SK-N-DZ (cell line): ENCODE results near the gene FAAP24.
"Not testable (repeated sequence)": the region's sequence is repeated elsewhere in the genome, so short reads cannot be mapped to it uniquely, and the experiment has no call there.

ENCODE experiments used
- DNase-seq: peaks from one replicate; pipeline ENCODE4 v3.0.0-alpha.2; 2015; ENCODE audit warnings: low spot score

Gene FAAP24

DNA sequence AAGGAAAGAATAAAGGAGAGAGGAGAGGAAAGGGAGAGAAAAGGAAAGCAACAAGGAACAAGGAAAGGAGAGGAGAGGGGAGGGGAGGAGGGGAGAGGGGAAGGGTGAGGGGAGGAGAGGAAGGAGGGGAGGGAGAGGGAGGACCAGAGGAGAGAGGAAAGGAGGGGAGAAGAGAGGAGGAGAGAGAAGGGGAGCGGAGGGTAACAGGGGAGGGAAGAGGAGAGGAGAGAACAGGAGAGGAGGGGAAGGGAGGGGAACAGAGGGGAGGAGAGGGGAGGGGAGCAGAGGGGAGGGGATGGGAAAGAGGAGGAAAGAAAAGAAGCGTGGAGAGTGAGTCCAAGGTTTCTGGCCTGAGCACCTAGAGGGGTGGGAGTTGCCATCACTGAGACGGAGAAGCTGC lies 26.7 kb downstream of the FAAP24 start:
- DNase-seq, result no peak

DNA sequence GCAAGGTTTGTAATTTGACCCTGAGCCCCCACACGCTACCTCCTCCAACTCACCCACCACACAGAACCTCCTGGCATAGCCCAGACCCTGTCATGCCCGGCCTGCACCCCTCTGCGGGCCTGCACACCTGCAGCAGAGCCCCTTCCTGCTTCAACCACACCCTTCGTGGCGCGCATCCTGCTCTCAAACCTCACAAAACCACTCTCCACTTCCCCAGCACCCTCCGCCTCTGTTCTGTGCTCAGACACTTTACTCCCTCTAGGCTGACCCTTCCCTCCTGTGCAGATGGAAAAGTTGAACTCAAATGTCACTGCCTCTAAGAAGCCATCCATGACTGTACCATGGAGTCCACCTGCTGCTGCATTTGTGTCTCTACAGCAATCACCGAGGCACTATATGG lies 28.5 kb downstream of the FAAP24 start:
- DNase-seq, result no peak

DNA sequence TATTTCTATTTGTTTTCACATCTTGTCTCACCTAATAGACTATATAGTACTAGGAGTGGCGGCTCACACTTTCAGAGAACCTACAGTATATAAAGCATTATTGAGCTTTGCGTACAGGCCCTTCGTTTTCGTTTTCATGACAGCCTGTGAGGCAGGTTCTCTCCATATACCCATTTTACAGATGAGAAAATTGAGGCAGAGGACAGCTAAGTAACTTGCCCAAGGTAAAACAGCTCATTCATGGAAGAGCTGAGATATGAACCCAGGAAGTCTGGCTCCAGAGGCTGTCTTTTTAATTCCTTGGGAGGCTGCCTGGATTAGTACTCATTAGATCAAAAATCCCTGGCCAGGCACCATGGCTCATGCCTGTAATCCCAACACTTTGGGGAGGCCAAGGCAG lies 28.9 kb downstream of the FAAP24 start:
- no peak for DNase-seq

DNA sequence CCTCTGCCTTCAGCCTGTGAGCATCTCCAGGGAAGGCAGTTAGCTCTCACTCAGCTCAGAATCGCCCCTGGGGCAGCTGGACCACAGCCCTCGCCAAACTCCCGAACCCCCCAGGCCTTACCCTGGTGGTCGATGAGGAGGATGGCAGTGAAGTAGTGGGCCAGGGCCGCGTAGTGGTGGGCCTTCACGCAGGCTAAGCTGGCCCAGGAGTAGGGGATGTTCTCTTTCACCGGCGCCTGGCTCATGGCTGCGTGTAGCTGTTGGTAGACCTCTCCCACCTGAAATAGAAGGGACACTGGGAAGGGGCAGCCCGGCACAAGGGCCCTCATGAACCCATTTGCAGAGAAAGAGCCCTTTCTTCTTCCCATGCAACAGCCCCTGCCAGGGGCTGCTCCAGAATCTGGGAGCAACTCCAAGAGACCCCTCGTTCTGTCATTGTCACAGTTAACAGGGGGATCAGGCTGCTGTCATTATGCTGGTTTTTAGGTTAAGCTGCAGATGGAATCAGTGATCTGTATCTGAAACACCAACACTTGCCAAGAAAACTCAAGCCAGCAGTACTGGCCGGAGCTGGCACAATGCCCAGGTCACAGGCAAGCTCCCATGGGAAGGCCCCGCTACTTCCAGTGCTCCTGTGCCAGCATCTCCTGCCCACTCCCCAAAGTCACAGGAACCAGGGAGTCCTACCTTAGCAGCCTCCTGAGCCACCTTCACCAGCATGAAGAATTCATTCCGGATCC lies 30.3 kb downstream of the FAAP24 start:
- DNase-seq, result not testable (repeated sequence)

DNA sequence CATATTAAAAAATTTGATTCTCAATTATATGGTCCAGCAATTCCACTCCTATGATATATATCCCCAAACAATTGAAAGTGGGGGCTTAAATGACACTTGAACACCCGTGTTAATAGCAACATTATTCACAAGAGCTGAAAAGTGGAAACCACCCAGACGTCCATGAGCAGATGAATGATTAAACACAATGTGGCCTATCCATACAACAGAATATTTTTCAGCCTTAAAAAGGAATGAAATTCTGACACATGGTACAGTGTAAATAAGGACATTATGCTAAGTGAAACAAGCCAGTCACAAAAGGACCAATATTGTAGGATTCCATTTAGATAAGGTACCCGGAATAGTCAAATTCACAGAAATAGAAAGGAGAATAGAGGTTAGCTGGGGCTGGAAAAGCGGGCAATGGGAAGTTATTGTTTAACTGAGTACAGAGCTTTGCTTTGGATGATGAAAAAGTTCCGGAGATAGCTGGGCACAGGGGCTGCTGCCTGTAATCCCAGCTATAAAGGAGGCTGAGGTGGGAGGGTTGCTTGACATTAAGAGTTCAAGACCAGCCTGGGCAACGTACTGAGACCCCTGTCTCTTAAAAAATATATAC lies 31.5 kb downstream of the FAAP24 start:
- not testable (repeated sequence) for DNase-seq

DNA sequence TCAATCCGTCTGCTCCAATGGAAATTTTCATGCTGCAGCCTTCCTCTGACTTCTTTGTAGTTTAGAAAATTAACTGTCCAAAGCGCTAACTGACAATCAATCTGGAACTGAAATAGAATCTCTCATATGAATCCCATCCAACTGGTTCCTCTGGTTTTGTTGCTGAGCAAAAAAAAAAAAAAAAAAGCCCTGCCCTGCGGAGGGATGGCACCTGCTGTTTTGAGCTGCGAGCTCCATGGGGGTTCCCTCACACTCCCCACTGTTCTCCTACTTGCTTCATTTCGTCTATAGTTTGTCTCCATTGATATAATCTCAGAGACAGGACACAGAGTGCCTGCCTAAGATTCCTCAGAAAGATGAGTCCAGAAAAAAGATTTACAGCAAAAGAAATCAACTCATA lies 33.4 kb downstream of the FAAP24 start:
- DNase-seq, result no peak

DNA sequence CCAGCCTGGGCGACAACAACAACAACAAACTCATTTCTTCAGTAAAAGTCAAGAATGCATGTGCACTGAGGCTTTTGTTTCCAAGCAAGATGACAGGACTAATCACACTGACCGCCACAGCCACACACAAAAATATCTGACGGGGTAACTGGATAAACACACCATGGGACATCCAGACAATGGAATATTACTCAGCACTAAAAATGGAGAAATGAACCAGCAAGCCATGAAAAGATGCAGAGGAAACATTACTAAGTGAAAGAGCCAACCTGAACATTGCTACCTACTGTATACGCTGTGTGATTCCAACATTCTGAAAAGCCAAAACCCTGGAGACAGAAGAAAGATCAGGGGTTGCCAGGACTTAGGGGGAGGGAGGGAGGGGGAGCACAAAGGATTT lies 36.7 kb downstream of the FAAP24 start:
- no peak for DNase-seq

DNA sequence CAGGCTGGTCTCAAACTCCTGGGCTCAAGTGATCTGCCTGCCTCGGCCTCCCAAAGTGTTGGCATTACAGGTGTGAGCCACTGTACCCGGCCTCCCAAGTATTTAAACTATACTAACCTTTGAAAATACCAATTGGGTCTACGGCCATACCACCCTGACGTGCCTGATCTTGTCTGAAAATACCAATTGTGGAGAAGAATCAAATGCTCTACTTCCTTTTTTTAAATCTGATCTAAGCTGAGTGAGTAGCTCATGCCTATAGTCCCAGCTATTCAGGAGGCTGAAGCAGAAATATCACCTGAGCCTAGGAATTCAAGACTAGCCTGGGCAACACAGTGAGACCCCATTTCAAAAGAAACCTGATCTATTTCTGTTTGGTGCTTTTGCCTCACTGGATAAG lies 38.8 kb downstream of the FAAP24 start:
- DNase-seq, result not testable (repeated sequence)

DNA sequence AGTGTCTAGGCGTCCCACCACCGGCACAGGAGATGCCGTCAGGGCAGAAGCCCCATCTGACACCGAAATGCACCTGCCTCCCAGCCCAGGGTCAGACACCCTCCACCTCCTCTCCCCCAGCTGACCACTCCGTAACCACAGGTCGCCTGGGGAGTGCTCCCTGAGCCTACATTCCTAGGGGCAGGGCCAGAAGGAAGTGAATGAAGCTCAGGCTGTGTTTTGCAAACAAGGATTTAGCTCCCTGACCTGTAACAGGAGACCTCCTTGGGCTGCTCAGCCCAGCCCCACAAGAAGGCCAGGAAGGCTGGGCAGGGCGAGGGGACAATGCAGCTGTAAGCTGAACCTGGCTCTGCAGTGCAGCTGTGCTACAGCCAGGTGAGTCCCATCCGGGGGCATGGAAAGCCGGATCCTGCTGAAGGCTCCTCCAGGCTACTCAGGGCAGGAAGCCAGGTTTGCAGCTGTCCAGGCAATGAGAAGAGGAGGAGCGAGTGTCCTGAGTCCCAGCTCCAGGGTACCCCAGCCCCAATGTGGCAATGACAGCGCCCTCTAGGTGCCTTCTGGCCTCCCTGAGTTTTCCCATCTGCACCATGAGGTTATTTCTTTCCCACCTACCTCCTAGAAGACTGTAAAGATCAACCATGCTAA lies 50.6 kb downstream of the FAAP24 start:
- DNase-seq, result no peak

DNA sequence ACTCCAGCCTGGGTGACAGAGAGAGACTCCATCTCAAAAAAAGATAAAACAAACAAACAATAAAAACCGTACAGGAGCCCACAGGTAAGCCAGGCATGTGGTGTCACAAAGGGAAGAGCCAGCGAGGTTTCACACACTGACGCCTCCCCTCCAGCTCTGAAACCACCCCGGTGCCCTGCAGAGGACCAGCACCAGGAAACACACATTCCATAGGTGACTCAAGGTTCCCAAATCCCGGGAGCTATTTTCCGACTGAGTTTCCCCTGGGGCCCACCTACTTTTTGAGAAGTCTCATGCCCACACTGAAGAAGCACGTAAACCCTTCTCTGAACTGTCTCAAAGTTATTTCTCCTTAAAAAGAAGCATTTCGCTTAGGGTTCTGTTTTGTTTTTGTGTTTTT lies 52.4 kb downstream of the FAAP24 start:
- no peak for DNase-seq

DNA sequence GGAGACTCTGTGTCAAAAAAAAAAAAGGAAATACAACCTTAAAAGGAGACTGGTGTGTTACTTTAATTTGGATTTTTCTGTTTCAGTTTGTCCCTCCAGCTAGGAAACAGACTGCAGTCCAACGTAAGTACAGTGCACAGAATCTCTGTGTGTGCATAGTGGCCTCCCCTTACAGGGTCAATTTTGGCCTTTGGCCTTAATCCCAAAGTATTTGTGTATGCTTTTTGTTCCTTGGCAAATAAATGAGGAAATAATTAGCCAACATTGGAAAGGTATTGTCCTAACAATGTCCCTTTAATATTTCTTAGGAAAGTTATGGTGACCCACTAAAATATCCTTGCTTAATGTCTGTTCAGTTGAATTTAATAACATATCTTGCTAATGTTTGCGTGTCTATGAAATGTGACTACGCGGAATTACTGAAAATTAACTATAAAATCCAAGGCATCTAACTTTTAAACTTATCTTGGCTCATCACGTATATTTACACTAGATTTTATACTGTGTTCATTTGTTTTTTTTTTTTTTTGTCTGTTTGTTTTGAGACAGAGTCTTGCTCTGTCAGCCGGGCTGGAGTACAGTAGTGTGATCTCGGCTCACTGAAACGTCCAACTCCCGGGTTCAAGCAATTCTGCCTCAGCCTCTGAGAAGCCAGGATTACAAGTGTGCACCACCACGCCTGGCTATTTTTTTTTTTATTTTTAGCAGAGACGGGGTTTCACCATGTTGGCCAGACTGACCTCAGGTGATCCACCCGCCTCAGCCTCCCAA lies 53.6 kb downstream of the FAAP24 start:
- not testable (repeated sequence) for DNase-seq

DNA sequence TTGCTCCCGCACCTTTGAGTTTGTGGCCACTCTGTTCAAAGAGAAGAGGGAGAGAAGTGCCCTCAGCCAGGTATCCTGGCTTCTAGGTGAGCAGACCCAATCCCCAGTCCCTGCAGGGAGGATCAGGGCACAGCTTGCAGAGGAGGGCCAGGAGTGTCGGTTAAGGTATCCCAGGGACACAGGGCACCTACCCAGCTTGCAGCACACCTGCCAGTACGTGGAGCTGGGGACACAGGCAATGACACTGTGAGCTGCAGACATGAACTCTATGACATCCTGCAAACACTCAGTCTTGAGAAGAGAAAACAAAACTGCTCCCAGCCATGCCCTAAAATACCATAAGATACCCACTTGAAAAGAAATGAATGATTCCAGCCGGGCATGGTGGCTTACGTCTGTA lies 54.6 kb downstream of the FAAP24 start:
- DNase-seq, result not testable (repeated sequence)
